Measurements from ENCODE around the gene OOSP3. TPM values are rescaled to one million over a fixed set of nuclear protein-coding genes. Genes with fewer than 3 reads are reported as not detected.

Gene OOSP3
- polyA plus RNA-seq, 1 donor from 2014 or later: not detected

DNA sequence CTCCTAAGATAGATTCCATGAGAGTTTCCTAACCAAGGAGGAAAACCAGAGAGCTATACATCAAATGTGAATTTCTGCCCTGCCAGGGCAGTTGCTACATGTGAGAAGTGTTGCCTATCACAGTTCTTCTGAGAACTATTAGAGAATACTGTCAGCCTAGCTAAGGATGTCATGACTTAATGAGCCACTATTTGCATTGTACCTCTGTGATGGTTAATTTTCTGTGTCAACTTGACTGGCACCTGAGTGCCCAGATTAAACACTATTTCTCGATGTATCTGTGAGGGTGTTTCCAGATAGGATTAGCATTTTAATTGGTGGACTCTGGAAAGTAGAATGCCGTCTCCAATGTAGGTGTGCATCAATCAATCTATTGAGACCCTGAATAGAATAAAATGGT is 10.6 kb upstream of the OOSP3 start:
- no peak overlapping the region for H3K4me3 ChIP-seq (ENCODE audit: low read length)
- H3K27me3 ChIP-seq (ENCODE audit: insufficient read depth, low read depth, low read length): no peaks in the 10 kb centered on the region
- no peaks in the 10 kb centered on the region for H3K79me2 ChIP-seq (replicated peaks; ENCODE audit: insufficient read depth, low read length)
- H3F3A ChIP-seq (ENCODE audit: insufficient read depth, low read length, poor library complexity, severe bottlenecking): no peaks in the 10 kb centered on the region
- H3K9ac ChIP-seq (ENCODE audit: low read length): no peak overlapping the region
- H3K9me3 ChIP-seq (ENCODE audit: low read length): no peaks in the 10 kb centered on the region
- no peaks in the 10 kb centered on the region for H4K20me1 ChIP-seq (ENCODE audit: insufficient read depth)
- no peak for TF ChIP-seq MXI1 (conservative IDR thresholded peaks at IDR 0.05; ENCODE audit: poor library complexity, severe bottlenecking)
- peak; percentile 89 for TF ChIP-seq EP300 (conservative IDR thresholded peaks at IDR 0.05; ENCODE audit: poor library complexity, severe bottlenecking)
- peak; percentile 60 for TF ChIP-seq POLR2AphosphoS5 (IDR thresholded peaks at IDR 0.05)
- no peaks in the 10 kb centered on the region for H3K9me2 ChIP-seq (ENCODE audit: insufficient read depth, low read length)
- H3K36me3 ChIP-seq (ENCODE audit: insufficient read depth, low read length): no peaks in the 10 kb centered on the region
- H3K4me2 ChIP-seq (ENCODE audit: low read length): no peak overlapping the region
- peak overlapping the region; percentile 36 for H3K27ac ChIP-seq (ENCODE audit: low read length)
- no peak overlapping the region for H2AFZ ChIP-seq (ENCODE audit: low read depth, low read length)

DNA sequence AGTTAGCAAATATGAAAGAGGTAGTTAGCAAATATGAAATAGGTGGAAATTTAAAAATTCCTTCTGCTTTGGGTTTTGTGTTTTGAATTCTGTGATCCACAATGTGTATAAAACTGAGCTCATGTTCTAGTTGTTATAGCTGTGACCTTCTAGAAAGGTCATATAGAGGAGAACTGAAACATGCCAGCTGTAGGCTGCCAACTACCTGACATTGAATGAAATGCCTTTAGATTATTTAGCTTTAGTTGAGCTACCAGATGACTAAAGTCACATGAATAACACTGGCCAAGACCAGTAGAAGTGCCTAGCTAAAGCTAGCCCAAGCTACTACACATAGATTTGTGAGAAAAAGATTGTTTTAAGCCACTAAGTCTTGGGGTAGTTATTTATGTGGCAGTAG is 6.5 kb upstream of the OOSP3 start:
- Histone ChIP-seq H3K9me3 (ENCODE audit: low read length) (no peaks in the 10 kb centered on the region), H3K9ac (ENCODE audit: low read length) (no peak overlapping the region), H3K4me3 (ENCODE audit: low read length) (no peak overlapping the region), H3K4me2 (ENCODE audit: low read length) (no peak overlapping the region), H3K27ac (ENCODE audit: low read length) (no peak overlapping the region), H4K20me1 (ENCODE audit: insufficient read depth) (no peaks in the 10 kb centered on the region), H3F3A (ENCODE audit: insufficient read depth, low read length, poor library complexity, severe bottlenecking) (no peaks in the 10 kb centered on the region), H3K36me3 (ENCODE audit: insufficient read depth, low read length) (no peaks in the 10 kb centered on the region), H3K9me2 (ENCODE audit: insufficient read depth, low read length) (no peaks in the 10 kb centered on the region), H2AFZ (ENCODE audit: low read depth, low read length) (no peak overlapping the region), H3K79me2 (replicated peaks; ENCODE audit: insufficient read depth, low read length) (no peaks in the 10 kb centered on the region), H3K27me3 (ENCODE audit: insufficient read depth, low read depth, low read length) (no peaks in the 10 kb centered on the region)
- TF ChIP-seq SMC3 (conservative IDR thresholded peaks at IDR 0.05; ENCODE audit: poor library complexity): no peak
- TF ChIP-seq EP300 (conservative IDR thresholded peaks at IDR 0.05; ENCODE audit: poor library complexity, severe bottlenecking): no peak
- no peak for TF ChIP-seq POLR2AphosphoS5 (IDR thresholded peaks at IDR 0.05)
- TF ChIP-seq EZH2 (IDR thresholded peaks at IDR 0.05; ENCODE audit: borderline replicate concordance, insufficient read depth, low read length, poor library complexity, severe bottlenecking): no peak
- no peak for TF ChIP-seq RAD21 (conservative IDR thresholded peaks at IDR 0.05)
- TF ChIP-seq, protein P1, sequence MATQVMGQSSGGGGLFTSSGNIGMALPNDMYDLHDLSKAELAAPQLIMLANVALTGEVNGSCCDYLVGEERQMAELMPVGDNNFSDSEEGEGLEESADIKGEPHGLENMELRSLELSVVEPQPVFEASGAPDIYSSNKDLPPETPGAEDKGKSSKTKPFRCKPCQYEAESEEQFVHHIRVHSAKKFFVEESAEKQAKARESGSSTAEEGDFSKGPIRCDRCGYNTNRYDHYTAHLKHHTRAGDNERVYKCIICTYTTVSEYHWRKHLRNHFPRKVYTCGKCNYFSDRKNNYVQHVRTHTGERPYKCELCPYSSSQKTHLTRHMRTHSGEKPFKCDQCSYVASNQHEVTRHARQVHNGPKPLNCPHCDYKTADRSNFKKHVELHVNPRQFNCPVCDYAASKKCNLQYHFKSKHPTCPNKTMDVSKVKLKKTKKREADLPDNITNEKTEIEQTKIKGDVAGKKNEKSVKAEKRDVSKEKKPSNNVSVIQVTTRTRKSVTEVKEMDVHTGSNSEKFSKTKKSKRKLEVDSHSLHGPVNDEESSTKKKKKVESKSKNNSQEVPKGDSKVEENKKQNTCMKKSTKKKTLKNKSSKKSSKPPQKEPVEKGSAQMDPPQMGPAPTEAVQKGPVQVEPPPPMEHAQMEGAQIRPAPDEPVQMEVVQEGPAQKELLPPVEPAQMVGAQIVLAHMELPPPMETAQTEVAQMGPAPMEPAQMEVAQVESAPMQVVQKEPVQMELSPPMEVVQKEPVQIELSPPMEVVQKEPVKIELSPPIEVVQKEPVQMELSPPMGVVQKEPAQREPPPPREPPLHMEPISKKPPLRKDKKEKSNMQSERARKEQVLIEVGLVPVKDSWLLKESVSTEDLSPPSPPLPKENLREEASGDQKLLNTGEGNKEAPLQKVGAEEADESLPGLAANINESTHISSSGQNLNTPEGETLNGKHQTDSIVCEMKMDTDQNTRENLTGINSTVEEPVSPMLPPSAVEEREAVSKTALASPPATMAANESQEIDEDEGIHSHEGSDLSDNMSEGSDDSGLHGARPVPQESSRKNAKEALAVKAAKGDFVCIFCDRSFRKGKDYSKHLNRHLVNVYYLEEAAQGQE (IDR thresholded peaks at IDR 0.05; ENCODE audit: borderline replicate concordance): no peak
- TF ChIP-seq MXI1 (conservative IDR thresholded peaks at IDR 0.05; ENCODE audit: poor library complexity, severe bottlenecking): no peak
- TF ChIP-seq, protein P2, sequence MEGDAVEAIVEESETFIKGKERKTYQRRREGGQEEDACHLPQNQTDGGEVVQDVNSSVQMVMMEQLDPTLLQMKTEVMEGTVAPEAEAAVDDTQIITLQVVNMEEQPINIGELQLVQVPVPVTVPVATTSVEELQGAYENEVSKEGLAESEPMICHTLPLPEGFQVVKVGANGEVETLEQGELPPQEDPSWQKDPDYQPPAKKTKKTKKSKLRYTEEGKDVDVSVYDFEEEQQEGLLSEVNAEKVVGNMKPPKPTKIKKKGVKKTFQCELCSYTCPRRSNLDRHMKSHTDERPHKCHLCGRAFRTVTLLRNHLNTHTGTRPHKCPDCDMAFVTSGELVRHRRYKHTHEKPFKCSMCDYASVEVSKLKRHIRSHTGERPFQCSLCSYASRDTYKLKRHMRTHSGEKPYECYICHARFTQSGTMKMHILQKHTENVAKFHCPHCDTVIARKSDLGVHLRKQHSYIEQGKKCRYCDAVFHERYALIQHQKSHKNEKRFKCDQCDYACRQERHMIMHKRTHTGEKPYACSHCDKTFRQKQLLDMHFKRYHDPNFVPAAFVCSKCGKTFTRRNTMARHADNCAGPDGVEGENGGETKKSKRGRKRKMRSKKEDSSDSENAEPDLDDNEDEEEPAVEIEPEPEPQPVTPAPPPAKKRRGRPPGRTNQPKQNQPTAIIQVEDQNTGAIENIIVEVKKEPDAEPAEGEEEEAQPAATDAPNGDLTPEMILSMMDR (IDR thresholded peaks at IDR 0.05; ENCODE audit: poor library complexity, severe bottlenecking): no peak
- no peak for TF ChIP-seq TAF1 (IDR thresholded peaks at IDR 0.05; ENCODE audit: low read depth)
